HepG2 (cell line): ENCODE data around the gene TOB1. TPM values are rescaled to one million over a fixed set of nuclear protein-coding genes. Genes with fewer than 3 reads are reported as not detected.
A peak's percentile ranks its signal among the peaks of the same experiment; 100 is the strongest.

Experiments used
- AHR ChIP-seq: IDR thresholded peaks from 2 replicates; pipeline ENCODE4 v1.6.1; 2018; ENCODE audit warnings: missing genetic modification reagents, missing compliant biosample characterization
- BCL3 ChIP-seq: sonication (generic); formaldehyde crosslinking; IDR thresholded peaks from 2 replicates; pipeline ENCODE4 v1.5.1; 2020; ENCODE audit warnings: mild to moderate bottlenecking, missing genetic modification reagents, moderate library complexity
- FOXK2 ChIP-seq: fragments of 450-650 bp; IDR thresholded peaks from 2 replicates; pipeline ENCODE4 v1.6.1; 2016
- MAZ ChIP-seq, 2 experiments: sonication (generic) in 1 of 2; formaldehyde crosslinking in 1 of 2; IDR thresholded peaks; 2 replicates each; pipeline versions ENCODE4 v1.5.0 to v1.6.1; 2012 to 2020; ENCODE audit warnings: low read depth in 2 of 2, mild to moderate bottlenecking in 2 of 2, borderline replicate concordance in 1 of 2, improper control_type of control experiment in 1 of 2, low read length in 1 of 2, missing genetic modification reagents in 1 of 2, moderate library complexity in 1 of 2
- MIXL1 ChIP-seq: IDR thresholded peaks from 2 replicates; pipeline ENCODE4 v1.6.1; 2016
- MTA1 ChIP-seq: sonication (generic); formaldehyde crosslinking; IDR thresholded peaks from 2 replicates; pipeline ENCODE4 v1.4.0; 2020; ENCODE audit warnings: missing genetic modification reagents, mild to moderate bottlenecking, borderline replicate concordance
- NR0B2 ChIP-seq: sonication (generic); formaldehyde crosslinking; IDR thresholded peaks from 2 replicates; pipeline ENCODE4 v1.4.0; 2020; ENCODE audit warnings: mild to moderate bottlenecking, missing genetic modification reagents
- NR2C2 ChIP-seq: sonication (generic); formaldehyde crosslinking; IDR thresholded peaks from 2 replicates; pipeline ENCODE4 v1.4.0; 2020; ENCODE audit warnings: missing genetic modification reagents, mild to moderate bottlenecking, moderate library complexity, borderline replicate concordance
- PCBP2 ChIP-seq: fragments of 200-400 bp; formaldehyde crosslinking; optimal IDR thresholded peaks from 2 replicates; pipeline ENCODE3; 2018; ENCODE audit warnings: low read length, low read depth; ENCODE audit not compliant: poor library complexity, severe bottlenecking
- SP4 ChIP-seq: sonication (generic); formaldehyde crosslinking; IDR thresholded peaks from 2 replicates; pipeline ENCODE4 v1.8.1; 2023; ENCODE audit warnings: mild to moderate bottlenecking, missing genetic modification reagents
- TBX3 ChIP-seq: fragments of 450-650 bp; IDR thresholded peaks from 2 replicates; pipeline ENCODE4 v1.6.1; 2017; ENCODE audit warnings: antibody characterized with exemption, mild to moderate bottlenecking, inconsistent platforms, borderline replicate concordance
- ZKSCAN5 ChIP-seq: sonication (generic); formaldehyde crosslinking; IDR thresholded peaks from 2 replicates; pipeline ENCODE4 v1.5.1; 2020; ENCODE audit warnings: mild to moderate bottlenecking, missing genetic modification reagents
- ZMYM3 ChIP-seq: sonication (generic); formaldehyde crosslinking; IDR thresholded peaks from 2 replicates; pipeline ENCODE4 v1.5.1; 2020; ENCODE audit warnings: mild to moderate bottlenecking, missing genetic modification reagents
- ZNF101 ChIP-seq: sonication (generic); formaldehyde crosslinking; IDR thresholded peaks from 2 replicates; pipeline ENCODE4 v1.4.0; 2020; ENCODE audit warnings: mild to moderate bottlenecking, low read depth, missing genetic modification reagents, borderline replicate concordance
- ZNF274 ChIP-seq: sonication (generic); formaldehyde crosslinking; IDR thresholded peaks from 2 replicates; pipeline ENCODE4 v1.5.1; 2020; ENCODE audit warnings: mild to moderate bottlenecking, missing genetic modification reagents
- ZNF740 ChIP-seq: sonication (generic); formaldehyde crosslinking; IDR thresholded peaks from 2 replicates; pipeline ENCODE4 v1.4.0; 2020; ENCODE audit warnings: missing genetic modification reagents
- ZNF746 ChIP-seq: sonication (generic); formaldehyde crosslinking; IDR thresholded peaks from 2 replicates; pipeline ENCODE4 v1.8.0; 2022; ENCODE audit warnings: mild to moderate bottlenecking, missing genetic modification reagents
- ZNF841 ChIP-seq: sonication (generic); formaldehyde crosslinking; IDR thresholded peaks from 2 replicates; pipeline ENCODE4 v1.8.1; 2023; ENCODE audit warnings: missing genetic modification reagents, borderline replicate concordance
- ZSCAN21 ChIP-seq: sonication (generic); formaldehyde crosslinking; IDR thresholded peaks from 2 replicates; pipeline ENCODE4 v1.8.0; 2022; ENCODE audit warnings: mild to moderate bottlenecking, missing genetic modification reagents, moderate library complexity, borderline replicate concordance
- ZSCAN31 ChIP-seq: sonication (generic); formaldehyde crosslinking; IDR thresholded peaks from 2 replicates; pipeline ENCODE4 v1.5.0; 2020; ENCODE audit warnings: low read depth, mild to moderate bottlenecking, missing genetic modification reagents
- polyA plus RNA-seq, 8 experiments: library from polyadenylated mRNA; depleted of rRNA in 3 of 8; stranded (reverse) in 7 of 8; unstranded in 1 of 8; fragments of >200 nt; fragmentation: Illumina TruSeq in 4 of 8; extraction: Trizol in 4 of 8; gene quantifications; 2 replicates each; pipeline versions ENCODE4 v1.2.1 to v1.2.3, GENCODE V29; 2011 to 2016; ENCODE audit warnings: low read depth in 4 of 8, missing spikeins in 1 of 8, mixed read lengths in 1 of 8; ENCODE audit not compliant: insufficient read depth in 1 of 8
- total RNA-seq, 5 experiments: library from RNA; depleted of rRNA; stranded (reverse); fragments of >200 nt; fragmentation: Illumina TruSeq; extraction: Trizol; gene quantifications; 2 replicates each; pipeline ENCODE4 v1.2.3, GENCODE V29; 2016; ENCODE audit warnings: low read depth in 1 of 5
- TF ChIP-seq, protein P1 (sequence below): sonication (generic); formaldehyde crosslinking; IDR thresholded peaks from 2 replicates; pipeline ENCODE4 v1.4.0; 2020; ENCODE audit warnings: missing genetic modification reagents
- TF ChIP-seq, protein P2 (sequence below): sonication (generic); formaldehyde crosslinking; IDR thresholded peaks from 2 replicates; pipeline ENCODE4 v1.4.0; 2020; ENCODE audit warnings: missing genetic modification reagents, borderline replicate concordance
- TF ChIP-seq, protein P3 (sequence below): sonication (generic); formaldehyde crosslinking; IDR thresholded peaks from 2 replicates; pipeline ENCODE4 v1.4.0; 2020; ENCODE audit warnings: missing genetic modification reagents, low read depth, mild to moderate bottlenecking, borderline replicate concordance

Gene TOB1
- total and polyA plus RNA-seq, 2 of the 13 experiments (the other 11 are each of a cell fraction or from before 2014, with no cell fraction given), result 21.9 to 57.7 TPM

- 0 out of 2 replicates have a peak, but pooled peaks have one; percentile 3 for TF ChIP-seq BCL3 (CRISPR knock-in tag)
- TF ChIP-seq NR0B2 (CRISPR knock-in tag), result peak; percentile 52; the same call in 1 of the 2 replicates
- TF ChIP-seq, protein P1, sequence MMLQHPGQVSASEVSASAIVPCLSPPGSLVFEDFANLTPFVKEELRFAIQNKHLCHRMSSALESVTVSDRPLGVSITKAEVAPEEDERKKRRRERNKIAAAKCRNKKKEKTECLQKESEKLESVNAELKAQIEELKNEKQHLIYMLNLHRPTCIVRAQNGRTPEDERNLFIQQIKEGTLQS (CRISPR knock-in tag), result no peak
- TF ChIP-seq ZNF841 (CRISPR knock-in tag), result no peak
- no peak for TF ChIP-seq SP4 (CRISPR knock-in tag)
- peak; percentile 1; the same call in 1 of the 2 replicates for TF ChIP-seq ZSCAN31 (CRISPR knock-in tag)
- TF ChIP-seq ZNF101, result no peak
- TF ChIP-seq PCBP2, result no peak
- TF ChIP-seq ZKSCAN5 (CRISPR knock-in tag), result no peak
- TF ChIP-seq MIXL1 (CRISPR knock-in tag), result no peak
- TF ChIP-seq, protein P2, sequence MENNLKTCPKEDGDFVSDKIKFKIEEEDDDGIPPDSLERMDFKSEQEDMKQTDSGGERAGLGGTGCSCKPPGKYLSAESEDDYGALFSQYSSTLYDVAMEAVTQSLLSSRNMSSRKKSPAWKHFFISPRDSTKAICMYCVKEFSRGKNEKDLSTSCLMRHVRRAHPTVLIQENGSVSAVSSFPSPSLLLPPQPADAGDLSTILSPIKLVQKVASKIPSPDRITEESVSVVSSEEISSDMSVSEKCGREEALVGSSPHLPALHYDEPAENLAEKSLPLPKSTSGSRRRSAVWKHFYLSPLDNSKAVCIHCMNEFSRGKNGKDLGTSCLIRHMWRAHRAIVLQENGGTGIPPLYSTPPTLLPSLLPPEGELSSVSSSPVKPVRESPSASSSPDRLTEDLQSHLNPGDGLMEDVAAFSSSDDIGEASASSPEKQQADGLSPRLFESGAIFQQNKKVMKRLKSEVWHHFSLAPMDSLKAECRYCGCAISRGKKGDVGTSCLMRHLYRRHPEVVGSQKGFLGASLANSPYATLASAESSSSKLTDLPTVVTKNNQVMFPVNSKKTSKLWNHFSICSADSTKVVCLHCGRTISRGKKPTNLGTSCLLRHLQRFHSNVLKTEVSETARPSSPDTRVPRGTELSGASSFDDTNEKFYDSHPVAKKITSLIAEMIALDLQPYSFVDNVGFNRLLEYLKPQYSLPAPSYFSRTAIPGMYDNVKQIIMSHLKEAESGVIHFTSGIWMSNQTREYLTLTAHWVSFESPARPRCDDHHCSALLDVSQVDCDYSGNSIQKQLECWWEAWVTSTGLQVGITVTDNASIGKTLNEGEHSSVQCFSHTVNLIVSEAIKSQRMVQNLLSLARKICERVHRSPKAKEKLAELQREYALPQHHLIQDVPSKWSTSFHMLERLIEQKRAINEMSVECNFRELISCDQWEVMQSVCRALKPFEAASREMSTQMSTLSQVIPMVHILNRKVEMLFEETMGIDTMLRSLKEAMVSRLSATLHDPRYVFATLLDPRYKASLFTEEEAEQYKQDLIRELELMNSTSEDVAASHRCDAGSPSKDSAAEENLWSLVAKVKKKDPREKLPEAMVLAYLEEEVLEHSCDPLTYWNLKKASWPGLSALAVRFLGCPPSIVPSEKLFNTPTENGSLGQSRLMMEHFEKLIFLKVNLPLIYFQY, result 0 out of 2 replicates have a peak, but pooled peaks have one; percentile 2
- no peak for TF ChIP-seq ZSCAN21 (CRISPR knock-in tag)
- TF ChIP-seq ZNF274, result no peak
- no peak for TF ChIP-seq AHR (CRISPR knock-in tag)
- TF ChIP-seq, protein P3, sequence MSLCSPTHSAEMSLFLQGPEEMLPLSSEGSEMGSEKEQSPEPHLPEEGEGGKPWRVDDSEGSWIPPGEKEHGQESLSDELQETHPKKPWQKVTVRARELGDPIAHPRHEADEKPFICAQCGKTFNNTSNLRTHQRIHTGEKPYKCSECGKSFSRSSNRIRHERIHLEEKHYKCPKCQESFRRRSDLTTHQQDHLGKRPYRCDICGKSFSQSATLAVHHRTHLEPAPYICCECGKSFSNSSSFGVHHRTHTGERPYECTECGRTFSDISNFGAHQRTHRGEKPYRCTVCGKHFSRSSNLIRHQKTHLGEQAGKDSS (CRISPR knock-in tag), result no peak
- TF ChIP-seq FOXK2, result no peak
- TF ChIP-seq ZMYM3 (CRISPR knock-in tag), result no peak
- TF ChIP-seq ZNF746 (CRISPR knock-in tag), result no peak
- TF ChIP-seq MTA1 (CRISPR knock-in tag), result no peak
- no peak for TF ChIP-seq NR2C2 (CRISPR knock-in tag)
- TF ChIP-seq MAZ (IDR thresholded peaks at IDR 0.05; ENCODE audit: borderline replicate concordance, low read depth, low read length), result no peak
- peak; percentile 12; the same call in 1 of the 2 replicates for TF ChIP-seq MAZ (CRISPR knock-in tag; IDR thresholded peaks at IDR 0.05; ENCODE audit: low read depth)
- no peak for TF ChIP-seq ZNF740 (CRISPR knock-in tag)
- no peak for TF ChIP-seq TBX3
Observed at GRCh38 chr17:50883850-50884438, 17.8 kb upstream of the TOB1 start (continued).
